ENCODE results near the gene C2CD4B. TPM values are rescaled to one million over a fixed set of nuclear protein-coding genes. Genes with fewer than 3 reads are reported as not detected.

C2CD4B gene
- total RNA-seq, 1 experiment from 2014 or later, result 0.13 TPM

- no peak overlapping the region for H3K14ac ChIP-seq (ENCODE audit: insufficient read depth, low read length)
- H3K18ac ChIP-seq (ENCODE audit: insufficient read length, low read depth, low read length), result no peak overlapping the region
- no peaks in the 10 kb centered on the region for H3K23me2 ChIP-seq (ENCODE audit: insufficient read length, low read depth, low read length, poor library complexity, severe bottlenecking)
- H4K8ac ChIP-seq (replicated peaks; ENCODE audit: insufficient read length, low read depth, low read length), result no peak overlapping the region
- Mint-ChIP-seq H3K4me1 (peaks cover 7% of the 10 kb centered on the region in 2 experiments), H3K36me3 (ENCODE audit: insufficient read depth in 1 of 3, low read depth in 3 of 3) (0 out of 7 replicates have a peak, but pooled peaks cover 0 to 3% (median 0%) of the 10 kb centered on the region in 3 experiments), H3K4me3 (no peak overlapping the region), H3K27ac (no peak overlapping the region), H3K27me3 (ENCODE audit: low read depth) (peaks cover 7% of the 10 kb centered on the region), H3K9me3 (peaks cover 3 to 7% of the 10 kb centered on the region in 2 experiments; a peak in 2 of 5 replicates)
- no peak overlapping the region for H2BK12ac ChIP-seq (ENCODE audit: insufficient read length, low read depth, low read length)
- H3K56ac ChIP-seq (ENCODE audit: insufficient read length, low read depth, low read length), result no peak overlapping the region
- H3K27ac ChIP-seq (ENCODE audit: insufficient read length, low read depth, low read length), result no peak overlapping the region
- no CpG with 5 or more reads among the region's 5 CpGs for WGBS (ENCODE audit: extremely low coverage, insufficient read length, low lambda C conversion rate)
- H3K4me1 ChIP-seq (ENCODE audit: insufficient read depth, low read length), result no peaks in the 10 kb centered on the region
- no peaks in the 10 kb centered on the region for H3K79me1 ChIP-seq (ENCODE audit: insufficient read depth, low read depth, low read length, poor library complexity, severe bottlenecking)
- H2BK15ac ChIP-seq (ENCODE audit: low read depth, low read length), result no peak overlapping the region
- no peaks in the 10 kb centered on the region for H3K79me2 ChIP-seq (ENCODE audit: insufficient read depth, low read length)
- no peak overlapping the region for H2AFZ ChIP-seq (ENCODE audit: low read length)
- H2AK5ac ChIP-seq (ENCODE audit: insufficient read length, low read length), result no peak overlapping the region
- no peaks in the 10 kb centered on the region for H4K20me1 ChIP-seq (ENCODE audit: control insufficient read depth, insufficient read depth, insufficient read length)
- no peaks in the 10 kb centered on the region for H3K9me3 ChIP-seq (ENCODE audit: control insufficient read depth, low read depth, low read length)
- H4K5ac ChIP-seq (ENCODE audit: insufficient read length, low read depth, low read length), result no peak overlapping the region
- H3K4ac ChIP-seq (ENCODE audit: low read depth, low read length), result no peak overlapping the region
- no peak overlapping the region for H3K23ac ChIP-seq (ENCODE audit: insufficient read length, low read depth, low read length)
- no peak overlapping the region for H2BK5ac ChIP-seq (ENCODE audit: insufficient read length, low read length)
- H2BK120ac ChIP-seq (ENCODE audit: low read depth, low read length, poor library complexity, severe bottlenecking), result no peak overlapping the region
- DNase-seq, result no peak
- no peak overlapping the region for H3K9ac ChIP-seq (ENCODE audit: extremely low read depth, insufficient read length, low read length)
- H3T11ph ChIP-seq (ENCODE audit: low read length), result no peak overlapping the region
- H3K27me3 ChIP-seq (ENCODE audit: insufficient read depth, low read length), result no peaks in the 10 kb centered on the region
- no peak overlapping the region for H4K91ac ChIP-seq (ENCODE audit: insufficient read length, low read depth, low read length)
- no peak overlapping the region for H3K4me2 ChIP-seq (ENCODE audit: insufficient read depth, insufficient read length, low read length)
- H2BK20ac ChIP-seq (ENCODE audit: low read depth, low read length, poor library complexity, severe bottlenecking), result no peak overlapping the region
- no peak for TF ChIP-seq CTCF (conservative IDR thresholded peaks at IDR 0.05)
These were observed 17.5 kb downstream of the C2CD4B start for GRCh38 chr15:62147551-62147950.
